Inflammatory macrophage (primary cell): ENCODE results near the gene NR4A2.

Experiments used
- DNase-seq, 2 donors: peaks; one replicate each; pipeline ENCODE4 v3.0.0-alpha.2; 2020 to 2022
- total RNA-seq, 18 experiments: gene quantifications; one replicate each; lab custom pipeline; 2026; ENCODE audit warnings: mixed read lengths in 6 of 18, inconsistent platforms in 2 of 18; lab: John Stamatoyannopoulos, UW

Gene NR4A2
- 0.20 to 24.4 (median 1.4) reads per million in 18 experiments for total RNA-seq

DNA sequence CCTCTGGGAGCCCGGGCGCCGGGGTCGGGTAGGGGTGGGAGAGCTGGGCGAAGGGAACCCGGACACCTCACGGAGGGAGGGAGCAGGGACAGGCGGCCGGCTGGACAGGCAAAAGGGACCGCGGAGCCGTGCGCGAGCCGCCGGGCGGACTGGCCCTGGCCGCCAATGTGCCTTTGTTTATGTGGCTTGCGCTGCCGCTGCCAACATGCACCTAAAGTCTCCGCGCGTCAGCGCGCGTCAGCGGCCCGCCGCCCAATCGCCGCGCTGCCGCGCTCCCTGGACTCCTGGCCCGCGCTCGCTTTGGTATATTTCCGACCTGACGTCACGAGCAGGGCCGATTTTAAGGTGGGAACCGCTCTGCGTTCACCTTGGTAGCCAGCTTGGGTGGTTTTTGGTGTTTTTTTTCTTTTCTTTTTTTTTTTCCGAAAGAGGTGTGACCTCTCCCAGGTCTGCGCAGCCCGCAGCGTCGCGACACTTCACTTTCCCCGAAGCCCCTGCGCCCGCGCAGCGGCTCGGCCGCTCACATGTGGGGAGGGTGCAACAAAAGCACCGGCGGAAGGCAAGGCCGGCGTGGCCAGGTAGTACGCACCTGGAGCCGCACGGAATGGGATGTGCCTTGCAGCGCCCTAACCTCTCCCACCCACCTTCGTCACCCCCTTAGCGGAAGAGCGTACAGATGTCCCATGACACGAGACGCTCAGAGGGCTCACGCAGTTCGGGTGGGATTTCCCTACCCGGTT is at the start of gene NR4A2:
Gene NR4A2 (minus strand): TSS at position 188 of the 740 bp plus-strand sequence. CDS start 2,535 bp downstream, outside the sequence.
- peak; percentile 70 to 78 for DNase-seq

DNA sequence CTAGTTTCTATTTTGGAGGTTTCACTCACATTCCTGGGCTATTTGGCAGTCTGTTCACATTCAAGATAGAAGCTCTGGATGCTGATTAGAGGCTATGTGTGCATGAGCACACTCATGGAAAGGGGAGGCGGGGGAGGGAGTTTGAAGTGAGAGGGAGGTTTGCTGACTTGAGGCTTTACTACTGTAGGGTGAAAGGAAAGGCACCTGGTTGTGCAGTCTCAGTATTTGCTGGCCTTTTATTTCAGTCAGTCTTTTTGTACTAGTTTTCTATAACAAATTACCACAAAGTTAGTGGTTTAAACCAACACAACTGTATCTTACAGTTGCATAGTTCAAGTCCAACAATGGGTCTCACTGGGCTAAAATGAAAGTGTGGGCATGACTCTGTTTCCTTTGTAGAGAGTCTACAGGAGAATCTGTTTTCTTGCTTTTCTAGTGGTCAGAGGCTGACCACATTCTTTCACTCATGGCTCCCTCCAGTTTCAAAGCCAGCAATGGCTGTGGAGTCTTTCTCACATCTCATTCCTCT is 47.7 kb upstream of the NR4A2 start:
- no peak for DNase-seq

DNA sequence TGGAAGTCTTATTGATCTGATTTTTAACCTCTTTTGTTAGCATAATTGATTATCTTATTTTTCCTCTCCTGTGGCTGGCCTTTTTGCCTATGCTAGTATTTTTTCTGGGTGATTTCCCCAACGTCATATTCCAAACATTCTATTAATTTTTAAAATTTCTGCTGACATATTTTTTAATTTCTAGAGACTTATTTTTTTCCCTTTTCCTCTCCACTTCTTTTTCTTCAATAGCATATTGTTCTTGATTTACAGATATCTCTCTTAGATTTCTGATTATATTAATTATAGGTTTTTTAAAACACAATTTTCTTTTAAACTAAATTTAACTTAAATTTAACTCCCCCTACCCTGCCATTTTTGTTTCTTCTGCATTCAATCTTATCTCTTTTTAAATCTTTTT is 47.2 kb upstream of the NR4A2 start:
- no peak for DNase-seq

DNA sequence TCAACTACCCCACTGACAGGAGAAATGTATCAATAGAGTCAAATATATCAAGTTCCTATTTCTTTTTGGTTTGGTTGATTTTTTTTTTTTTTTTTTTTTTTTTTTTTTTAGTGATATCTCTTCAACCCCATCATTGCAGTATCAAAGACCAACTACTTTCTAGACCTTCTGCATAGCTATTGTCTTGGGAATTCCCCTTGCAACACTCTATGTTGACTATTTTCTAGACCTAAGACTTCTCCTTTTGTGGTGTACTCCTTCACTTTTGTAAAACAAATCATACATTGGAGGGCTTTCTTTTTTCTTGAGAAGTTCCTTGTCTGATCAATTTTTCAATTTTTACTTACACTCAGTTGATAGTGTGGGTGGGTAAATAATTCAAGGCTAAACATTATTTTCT is 46.5 kb upstream of the NR4A2 start:
- DNase-seq: peak; percentile 34 to 37

DNA sequence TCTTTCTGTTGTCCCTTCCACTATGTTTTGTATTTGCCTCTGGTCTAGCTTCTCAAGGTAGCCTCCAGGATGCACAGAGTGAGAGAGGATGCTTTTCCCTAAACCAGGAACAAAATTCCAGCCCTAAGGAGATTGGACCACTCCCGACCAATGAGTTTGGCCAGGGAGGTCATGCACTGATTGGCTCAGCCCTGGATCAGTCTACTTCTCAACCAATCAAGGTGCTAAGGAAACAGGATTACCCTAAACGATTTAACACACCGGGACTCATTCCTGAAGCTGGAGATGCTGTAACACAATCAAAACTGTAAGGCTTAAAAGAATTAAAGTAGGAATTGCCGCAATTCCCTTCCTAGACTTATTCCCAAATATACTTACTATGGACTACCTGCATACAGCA is 34.2 kb upstream of the NR4A2 start:
- no peak for DNase-seq

DNA sequence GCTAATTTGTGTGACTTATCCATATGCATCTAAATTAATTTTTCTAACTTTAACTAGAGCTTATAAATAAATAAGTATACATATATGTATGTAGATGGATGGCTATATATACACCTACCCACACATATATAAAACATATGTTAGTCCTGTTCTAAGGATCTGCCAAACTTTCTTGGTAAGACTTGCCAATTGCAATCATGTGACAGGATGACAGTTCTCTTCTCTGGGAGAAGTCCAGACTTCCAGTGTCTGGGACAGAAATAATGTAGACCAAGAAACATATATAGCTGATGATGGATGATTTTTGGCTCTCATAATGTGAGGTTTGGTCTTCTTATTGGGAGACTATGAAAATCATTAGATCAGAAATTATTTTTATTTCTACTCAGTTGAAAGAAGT is 30.6 kb upstream of the NR4A2 start:
- DNase-seq: no peak

DNA sequence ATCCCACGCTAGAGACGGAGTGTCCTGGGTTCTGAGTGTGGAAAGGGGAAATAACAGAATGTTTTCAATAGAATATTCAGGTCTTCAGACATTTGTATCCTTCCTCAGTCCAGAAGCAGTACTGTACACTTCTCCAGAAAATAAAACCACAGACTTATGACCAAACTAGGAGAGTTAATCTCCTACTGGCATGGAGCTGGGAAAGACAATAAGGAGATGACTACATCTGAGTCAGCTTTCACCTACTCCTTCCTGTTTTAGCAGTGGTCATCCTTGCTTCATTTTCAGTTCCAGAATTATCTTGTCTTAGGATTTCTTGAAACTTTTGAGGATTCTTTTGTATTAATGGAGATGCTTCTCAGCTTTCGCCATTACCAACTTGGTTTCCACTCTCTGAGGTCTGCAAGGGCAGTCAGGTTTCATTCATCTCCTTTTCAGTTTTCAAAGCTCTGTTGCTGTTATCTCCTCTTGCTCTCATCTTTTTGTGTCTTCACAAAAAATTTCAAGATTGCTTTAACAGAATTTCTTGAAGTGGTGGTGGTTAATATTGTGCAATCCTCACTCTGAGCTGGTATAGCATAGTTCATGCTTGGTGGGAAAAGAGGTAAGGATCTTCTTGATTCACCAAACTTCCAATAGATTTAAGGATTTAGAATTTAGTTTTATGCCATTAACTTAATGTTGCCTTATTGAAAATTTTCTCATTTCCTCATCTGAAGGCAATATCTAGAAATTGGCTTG is 23.7 kb upstream of the NR4A2 start:
- DNase-seq: peak; percentile 81 to 84

DNA sequence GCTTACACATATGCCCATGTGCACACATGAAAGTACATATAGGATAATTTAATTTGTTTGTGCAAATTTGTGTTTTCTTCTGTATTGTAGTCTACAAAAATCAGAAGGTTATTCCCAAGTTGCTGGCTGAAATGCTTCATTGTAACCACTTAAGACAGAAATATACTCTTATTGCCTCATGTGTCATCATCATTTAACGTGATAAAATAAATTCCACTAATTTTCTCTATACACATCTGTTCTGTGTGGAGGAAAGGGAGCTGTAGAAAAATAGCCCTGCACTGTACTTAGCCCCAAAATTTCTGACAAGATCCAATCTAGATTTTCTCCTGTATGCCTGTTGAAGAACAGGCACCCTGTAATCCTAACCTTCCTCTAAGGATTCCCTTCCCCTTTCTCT is 20.4 kb upstream of the NR4A2 start:
- DNase-seq: no peak

DNA sequence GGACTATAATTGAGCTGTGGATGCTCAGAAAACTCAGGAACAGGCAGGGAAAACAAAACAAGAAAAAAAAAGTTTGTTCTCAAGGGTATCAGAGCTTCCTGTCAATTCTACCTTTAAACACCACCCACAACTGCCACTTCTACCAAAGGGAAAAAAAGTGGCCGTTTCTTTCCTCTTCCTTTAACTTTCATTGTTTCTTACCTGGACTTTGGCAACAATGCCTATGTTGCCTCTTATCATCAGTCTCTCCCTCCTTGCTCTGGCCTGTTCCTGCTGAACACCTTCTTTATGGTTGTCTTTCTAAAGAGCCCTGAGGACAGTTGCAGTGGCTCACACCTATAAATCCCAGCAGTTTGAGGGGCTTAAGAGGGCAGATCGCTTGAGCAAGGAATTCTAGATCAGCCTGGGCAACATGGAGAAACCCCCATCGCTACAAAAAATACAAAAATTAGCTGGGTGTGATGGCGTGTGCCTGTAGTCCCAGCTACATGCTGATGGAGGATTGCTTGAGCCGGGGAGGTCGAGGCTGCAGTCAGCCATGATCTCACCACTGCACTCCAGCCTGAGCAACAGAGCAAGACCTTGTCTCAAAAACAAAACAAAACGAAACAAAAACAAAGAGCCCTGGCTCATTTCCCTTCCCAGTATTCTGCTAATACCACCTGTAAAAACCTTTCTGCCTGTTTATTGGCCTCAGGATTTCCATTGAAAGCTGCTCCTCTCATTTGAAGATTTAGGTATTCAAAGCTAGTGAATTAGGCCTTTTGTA is 18.0 kb upstream of the NR4A2 start:
- no peak for DNase-seq

DNA sequence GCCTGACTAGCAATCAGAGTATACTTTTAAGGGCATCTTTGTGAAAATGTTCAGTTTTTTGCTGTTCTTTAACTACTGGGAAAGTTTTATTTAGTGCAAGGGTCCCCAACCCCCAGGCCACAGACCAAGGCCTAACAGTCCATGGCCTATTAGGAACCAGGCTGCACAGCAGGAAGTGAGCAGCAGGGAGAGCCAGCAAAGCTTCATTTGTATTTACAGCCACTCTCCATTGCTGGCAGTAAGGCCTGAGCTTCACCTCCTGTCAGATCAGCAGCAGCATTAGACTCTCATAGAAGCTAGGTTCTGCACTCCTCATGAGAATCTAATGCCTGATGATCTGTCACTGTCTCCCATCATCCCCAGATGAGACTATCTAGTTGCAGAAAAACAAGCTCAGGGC is 17.1 kb upstream of the NR4A2 start:
- no peak for DNase-seq

DNA sequence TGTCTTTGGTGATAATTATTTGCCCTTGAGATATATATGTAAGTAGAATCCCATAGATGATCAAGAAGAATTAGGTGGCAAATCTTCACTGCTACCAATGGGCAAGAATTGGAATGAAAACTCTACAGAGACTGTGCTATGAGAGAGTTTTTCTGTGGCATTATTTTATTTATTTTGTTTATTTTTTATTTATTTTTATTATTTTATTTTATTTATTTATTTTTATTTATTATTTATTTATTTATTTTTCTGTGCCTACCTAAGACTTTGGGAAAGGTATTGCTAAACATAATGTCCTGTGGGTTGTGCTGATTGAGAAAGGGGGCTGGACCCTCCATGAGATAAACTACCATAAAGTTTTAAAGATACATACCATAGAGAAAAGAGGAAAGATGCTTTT is 16.6 kb upstream of the NR4A2 start:
- DNase-seq: no peak

DNA sequence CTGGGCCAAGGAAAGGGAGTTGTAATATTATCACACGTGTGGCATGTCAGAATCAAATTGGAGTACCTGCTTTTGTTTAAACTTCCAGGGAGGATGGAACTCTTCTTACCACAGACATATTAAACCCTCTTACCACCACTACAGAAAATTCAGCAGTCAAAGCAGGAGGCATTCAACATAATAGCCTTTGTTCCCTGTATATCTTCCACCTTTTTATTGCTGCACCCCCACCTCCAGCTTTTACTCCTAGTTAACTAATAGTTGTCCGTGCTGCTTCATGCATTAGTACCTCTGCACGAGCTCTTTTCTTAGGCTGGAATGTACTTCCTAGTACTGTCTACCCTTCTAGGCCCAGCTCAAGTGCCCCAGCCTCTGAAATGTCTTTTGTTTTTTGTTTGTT is 14.9 kb upstream of the NR4A2 start:
- no peak for DNase-seq

DNA sequence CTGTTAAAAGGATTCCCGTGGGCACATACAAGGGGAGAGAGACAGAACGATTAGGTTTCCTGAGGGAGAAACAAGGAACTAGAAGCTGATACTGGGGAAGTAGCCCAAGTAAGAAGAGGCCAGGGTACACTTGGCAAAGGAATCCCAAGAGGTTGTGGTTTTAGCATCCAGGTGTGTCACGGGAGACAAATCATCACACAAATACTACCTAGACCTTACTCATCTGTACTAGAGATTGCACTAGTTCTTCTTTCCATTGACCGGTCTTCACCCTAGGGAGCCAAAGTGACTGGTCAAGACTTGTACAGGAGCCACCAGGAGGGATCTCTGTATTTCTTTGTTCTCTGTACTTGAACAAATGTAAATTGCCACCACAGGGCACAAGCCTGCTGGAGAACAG is 14.2 kb upstream of the NR4A2 start:
- DNase-seq: no peak

DNA sequence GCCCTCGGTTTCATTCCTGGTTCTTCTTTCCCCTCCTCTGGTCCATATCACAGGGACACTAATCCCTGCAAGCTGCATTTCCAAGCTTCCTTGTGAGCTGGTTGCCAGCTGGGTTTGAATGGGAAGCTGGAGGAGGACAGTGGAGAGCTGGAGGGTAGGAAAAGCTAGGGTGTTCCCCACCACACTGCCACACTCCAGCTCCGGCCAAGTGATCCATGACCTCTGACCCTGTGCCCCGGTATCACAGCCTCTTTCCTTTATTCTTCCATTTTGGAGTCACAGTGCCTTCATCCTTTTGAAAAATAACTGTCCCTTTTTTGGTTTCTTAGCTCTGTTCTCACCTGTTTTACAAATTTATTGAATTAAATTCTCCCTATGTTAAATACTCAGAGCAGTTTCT is 13.1 kb upstream of the NR4A2 start:
- DNase-seq: no peak

DNA sequence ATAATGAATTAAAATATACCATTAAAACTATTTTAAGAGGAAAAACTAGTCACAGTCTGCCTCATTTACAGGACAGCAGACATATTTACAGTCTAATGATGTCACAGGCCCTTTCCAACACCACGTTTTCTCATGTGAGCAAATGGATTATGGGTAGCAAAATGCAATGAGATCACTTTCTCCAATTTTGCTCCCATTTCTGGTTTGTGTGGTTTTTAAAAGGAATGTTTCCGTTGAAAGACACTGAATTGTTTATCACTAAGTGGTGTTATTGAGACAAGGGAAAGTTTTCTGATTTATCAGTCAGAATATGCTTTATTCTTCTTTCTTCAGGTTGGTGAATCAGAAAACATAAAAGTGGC is 11.4 kb upstream of the NR4A2 start:
- no peak for DNase-seq

DNA sequence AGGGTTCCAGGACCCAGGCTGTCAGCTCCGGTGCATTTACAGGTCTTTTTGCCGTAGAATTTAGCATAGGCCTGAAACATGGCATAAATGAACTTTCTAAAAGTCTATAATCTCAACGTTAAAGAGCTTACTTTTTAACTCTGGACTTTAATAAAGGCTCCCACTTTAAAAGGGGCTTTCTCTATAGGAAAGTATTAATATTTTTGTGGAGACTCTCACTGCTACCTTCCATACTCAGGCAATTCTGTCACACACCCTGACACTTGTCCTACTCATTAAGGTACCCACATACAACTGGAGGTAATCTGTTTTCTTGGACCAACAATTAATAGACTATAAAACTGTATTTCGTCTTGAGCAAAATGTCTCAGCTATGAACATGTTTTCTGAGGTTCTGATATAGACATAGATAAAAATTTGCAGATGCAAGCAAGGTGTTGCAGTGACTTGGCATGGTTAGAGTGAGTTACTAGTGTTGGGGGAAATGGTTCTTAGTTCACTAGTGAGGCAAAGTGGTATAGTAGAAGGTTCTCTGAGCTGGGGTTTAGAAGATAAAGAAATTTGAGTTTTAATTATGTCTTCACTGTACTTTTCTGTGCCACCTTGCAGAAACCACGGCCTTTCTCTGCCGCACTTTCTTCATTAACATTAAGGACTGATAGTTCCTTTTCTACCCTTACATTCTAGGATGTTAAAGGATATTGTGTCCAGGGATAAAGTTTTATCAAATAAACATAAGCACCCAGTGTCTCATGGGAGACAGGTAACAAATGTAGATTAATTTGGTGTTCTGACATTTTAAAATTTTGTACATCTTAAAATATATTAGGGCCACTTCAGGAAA is 10.8 kb upstream of the NR4A2 start:
- DNase-seq: no peak

DNA sequence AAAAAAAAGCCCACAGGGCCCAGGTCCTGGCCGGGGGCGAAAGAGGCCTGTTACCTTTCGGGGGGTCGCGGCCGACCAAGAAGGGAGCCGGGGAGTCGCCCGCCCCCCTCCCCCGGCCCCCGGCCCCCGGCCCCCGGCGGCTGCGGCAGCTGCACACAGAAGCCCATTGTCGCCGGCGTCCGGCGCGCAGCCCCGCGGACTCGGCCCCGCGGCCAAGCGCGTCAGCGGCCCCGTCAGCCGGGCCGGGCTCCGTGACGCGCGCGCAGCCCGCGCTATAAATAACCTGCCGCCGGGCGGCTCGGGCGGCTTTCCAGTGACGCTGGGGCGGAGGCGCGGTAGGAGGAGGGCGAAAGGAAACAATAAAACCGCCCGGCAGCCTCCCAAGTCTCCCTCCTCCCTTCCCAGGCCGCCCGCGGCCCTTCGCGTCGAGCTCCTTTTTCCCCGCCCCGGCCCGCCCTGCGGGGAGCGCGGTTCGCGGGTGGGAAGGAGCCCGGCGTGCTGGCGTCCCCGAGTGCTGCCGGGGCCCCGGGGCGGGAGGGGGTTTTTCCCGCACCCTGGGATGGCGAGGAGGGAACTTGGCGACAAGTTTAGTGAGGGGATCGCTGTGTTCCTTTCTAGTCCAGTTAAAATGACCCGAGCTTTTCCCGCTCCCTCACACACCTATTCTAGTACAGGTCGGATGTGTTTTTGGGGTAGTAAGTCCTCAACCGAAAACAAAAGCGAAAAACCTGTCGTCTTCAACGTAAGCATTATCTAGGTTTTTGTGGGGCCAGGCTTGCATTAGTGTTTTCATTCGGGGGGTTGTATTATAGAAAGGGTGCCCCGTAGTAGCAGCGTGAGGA is 10.0 kb upstream of the NR4A2 start:
- DNase-seq: peak; percentile 94 to 95

DNA sequence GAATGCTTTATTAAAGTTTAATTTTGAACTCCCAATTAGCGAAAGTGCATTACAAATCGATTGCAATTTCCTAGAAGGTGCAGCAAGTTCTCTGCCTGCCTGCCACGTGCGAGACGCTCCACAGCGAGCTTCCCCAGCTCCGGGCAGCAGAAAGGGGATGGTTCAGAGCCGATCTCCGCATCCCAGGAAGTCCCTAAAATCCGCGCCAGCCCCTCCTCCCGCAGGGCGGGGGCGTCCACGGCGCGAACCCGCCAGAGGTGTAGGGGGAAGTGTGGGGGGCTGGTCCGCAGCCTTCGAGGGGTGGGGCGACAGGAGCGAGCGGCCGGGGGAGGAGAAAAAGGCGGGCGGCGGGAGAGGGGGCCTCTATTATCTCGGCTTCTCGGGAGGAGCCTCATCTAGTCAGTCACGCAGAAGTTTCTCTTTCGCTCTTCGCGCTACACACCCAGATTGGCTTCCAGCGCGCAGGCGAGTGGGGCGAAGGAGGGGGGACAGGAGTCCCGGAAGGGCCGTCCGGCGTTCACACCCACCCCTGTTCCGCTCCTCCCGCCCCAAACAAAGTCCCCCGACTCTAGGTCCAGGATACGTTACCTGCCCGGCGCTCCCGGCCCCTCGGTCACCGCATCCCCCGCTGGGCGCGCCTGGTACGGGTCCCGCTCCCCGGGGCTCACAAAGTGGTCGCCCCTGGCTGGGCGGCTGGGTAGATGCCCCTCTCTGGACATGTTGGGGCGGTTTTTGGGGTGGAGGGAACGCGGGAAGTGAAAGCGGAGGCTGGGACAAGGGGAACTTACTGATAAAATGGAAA is 9.1 kb upstream of the NR4A2 start:
- peak; percentile 88 to 89 for DNase-seq

DNA sequence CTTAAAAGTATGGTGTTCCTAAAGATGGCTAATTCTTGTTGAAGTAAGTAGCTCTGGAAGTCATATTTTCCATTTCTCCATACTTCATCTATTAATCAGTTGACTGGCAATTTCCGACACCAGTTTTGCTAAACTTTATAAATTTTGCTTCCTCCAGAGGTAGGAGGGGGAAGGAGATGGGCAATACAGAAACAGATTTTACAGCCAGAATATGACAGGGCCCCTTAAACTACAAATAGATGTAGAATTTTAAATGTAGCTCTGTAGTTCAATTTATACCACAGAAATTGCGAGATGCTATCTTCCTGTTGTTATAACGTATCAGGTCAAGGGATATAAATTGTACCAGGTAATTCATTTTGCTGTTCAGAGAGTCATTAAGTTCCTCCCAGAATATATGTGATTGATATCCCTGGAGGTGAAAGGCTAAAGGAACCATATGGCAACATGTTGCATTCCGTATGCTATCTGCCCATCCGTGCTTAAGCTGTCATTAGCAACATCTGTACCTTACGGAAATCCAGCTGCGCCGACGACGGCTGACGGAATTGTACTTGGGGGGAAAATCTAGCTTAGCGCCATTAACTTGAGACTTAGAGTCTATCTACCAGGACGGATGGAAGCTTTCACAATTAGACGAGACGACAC is 8.4 kb upstream of the NR4A2 start:
- peak in 1 of 2 donors; percentile 11 for DNase-seq

DNA sequence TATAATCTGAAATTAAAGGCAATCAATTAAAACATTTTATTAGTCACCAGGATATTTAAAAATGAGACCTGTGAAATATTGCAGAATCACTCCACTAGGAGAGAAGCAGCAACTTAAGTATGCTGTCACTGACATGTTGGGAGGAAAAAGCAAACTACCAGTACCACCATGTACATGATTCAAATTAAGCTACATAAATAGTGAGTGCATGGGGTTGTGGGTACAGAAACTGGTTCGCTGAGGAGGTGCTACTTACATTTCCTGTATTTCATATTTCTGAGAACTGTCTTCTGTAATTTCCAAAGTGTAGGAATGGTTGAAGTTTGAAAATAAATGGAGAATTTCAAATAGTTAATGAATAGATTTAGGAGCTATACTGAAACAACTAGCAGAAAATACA is 7.9 kb upstream of the NR4A2 start:
- DNase-seq: no peak
